Ovary (tissue), 3 donors: ENCODE data around the gene FOXO6.

Experiments
- CTCF ChIP-seq, 3 donors: fragments of 450-650 bp in 2 of 3; fragments of 200-600 bp in 1 of 3; IDR thresholded peaks; one replicate each; pipeline versions ENCODE4 v1.5.1 to v1.8.0; 2016 to 2022; ENCODE audit warnings: antibody characterized with exemption in 3 of 3, mild to moderate bottlenecking in 1 of 3
- POLR2A ChIP-seq: fragments of 450-650 bp; IDR thresholded peaks from one replicate; pipeline ENCODE4 v1.6.1; 2017; ENCODE audit warnings: antibody characterized with exemption, mild to moderate bottlenecking, moderate library complexity
- donor health status: DM: no; HTN: no; CAD: no.

GRCh38 chr1:41418857-41419583, 57.8 kb downstream of the FOXO6 start:
- TF ChIP-seq CTCF (IDR thresholded peaks at IDR 0.05) (no peak), POLR2A (no peak)
